Lower lobe of right lung (tissue), 2 donors: ENCODE results near the gene MINDY3. TPM values are rescaled to one million over a fixed set of nuclear protein-coding genes. Genes with fewer than 3 reads are reported as not detected.

ENCODE experiments used
- ATAC-seq, 2 donors: fragments of 200-7000 bp; cut with Tn5 transposase; one replicate each; pipeline ENCODE4 v1.9.1; 2020 to 2022; ENCODE audit warnings: mild to moderate bottlenecking in 2 of 2, moderate library complexity in 2 of 2
- DNase-seq: peaks from one replicate; pipeline ENCODE4 v3.0.0-alpha.2; 2020
- H3K27ac ChIP-seq: fragments of 200-600 bp; one replicate; pipeline ENCODE4 v1.8.0; 2022
- H3K27me3 ChIP-seq: fragments of 200-600 bp; one replicate; pipeline ENCODE4 v1.8.0; 2022; ENCODE audit warnings: low read depth
- H3K36me3 ChIP-seq: fragments of 200-600 bp; one replicate; pipeline ENCODE4 v1.8.0; 2022; ENCODE audit warnings: mild to moderate bottlenecking
- H3K4me1 ChIP-seq: fragments of 200-600 bp; one replicate; pipeline ENCODE4 v1.8.0; 2022
- H3K4me3 ChIP-seq: fragments of 200-600 bp; one replicate; pipeline ENCODE4 v1.8.0; 2022; ENCODE audit warnings: mild to moderate bottlenecking
- H3K9me3 ChIP-seq: fragments of 200-600 bp; one replicate; pipeline ENCODE4 v1.8.0; 2022
- CTCF ChIP-seq: fragments of 200-600 bp; IDR thresholded peaks from one replicate; pipeline ENCODE4 v1.8.0; 2022; ENCODE audit warnings: antibody characterized with exemption, mild to moderate bottlenecking
- intact Hi-C: fragments of 100-400 bp; cut with DNase I; formaldehyde crosslinking; loops from one replicate; pipeline ENCODE4 v1.11.0; 2022
- total RNA-seq: library from RNA; stranded (reverse); fragmentation: NEBNext Ultra II Directional; extraction: Animal tissue kit (Norgen Biotek cat#: 25700); gene quantifications from one replicate; pipeline ENCODE4 v1.2.1, GENCODE V29; 2021
- donor health status: DM: no; HTN: yes; CAD: no; lungs with severe emphysema.

The MINDY3 gene
- total RNA-seq, 1 donor from 2014 or later = 30.2 TPM

- ATAC-seq = no peak
- H3K9me3 ChIP-seq = peaks cover 7% of the 10 kb centered on the region
- no peak overlapping the region for H3K27ac ChIP-seq
- H3K36me3 ChIP-seq = peaks cover 32% of the 10 kb centered on the region
- H3K4me1 ChIP-seq = no peaks in the 10 kb centered on the region
- intact Hi-C loops = no loop called here
- TF ChIP-seq CTCF = no peak
- no peak for DNase-seq
- no peak overlapping the region for H3K4me3 ChIP-seq
- H3K27me3 ChIP-seq = no peaks in the 10 kb centered on the region
Measured at GRCh38 chr10:15797346-15797745, 63.0 kb downstream of the MINDY3 start.

- Histone ChIP-seq H3K9me3 (peaks cover 7% of the 10 kb centered on the region), H3K4me3 (no peak overlapping the region), H3K4me1 (no peaks in the 10 kb centered on the region), H3K27me3 (no peaks in the 10 kb centered on the region), H3K36me3 (peaks cover 32% of the 10 kb centered on the region), H3K27ac (no peak overlapping the region)
- no peak for ATAC-seq
- DNase-seq = no peak
- intact Hi-C loops = no loop called here
- TF ChIP-seq CTCF = no peak
Measured at GRCh38 chr10:15796762-15797161, 63.5 kb downstream of the MINDY3 start.

GRCh38 chr10:15796098-15796759, 64.1 kb downstream of the MINDY3 start:
- no peak for TF ChIP-seq CTCF
- intact Hi-C loops = no loop called here
- Histone ChIP-seq H3K4me1 (no peaks in the 10 kb centered on the region), H3K9me3 (peaks cover 7% of the 10 kb centered on the region), H3K27me3 (no peaks in the 10 kb centered on the region), H3K27ac (no peak overlapping the region), H3K36me3 (peaks cover 32% of the 10 kb centered on the region), H3K4me3 (no peak overlapping the region)
- DNase-seq (no peak), ATAC-seq (no peak)

- ATAC-seq (no peak), DNase-seq (no peak)
- Histone ChIP-seq H3K4me1 (peaks cover 4% of the 10 kb centered on the region), H3K27me3 (no peaks in the 10 kb centered on the region), H3K27ac (no peak overlapping the region), H3K4me3 (no peak overlapping the region), H3K9me3 (no peaks in the 10 kb centered on the region), H3K36me3 (peaks cover 28% of the 10 kb centered on the region)
- TF ChIP-seq CTCF = no peak
- intact Hi-C loops = no loop called here
Measured at GRCh38 chr10:15795036-15795792, 65.1 kb downstream of the MINDY3 start.

- H3K27ac ChIP-seq = no peak overlapping the region
- ATAC-seq = no peak
- H3K9me3 ChIP-seq = no peaks in the 10 kb centered on the region
- no peak for DNase-seq
- no peak for TF ChIP-seq CTCF
- H3K27me3 ChIP-seq = no peaks in the 10 kb centered on the region
- H3K4me3 ChIP-seq = no peak overlapping the region
- intact Hi-C loops = no loop called here
- peaks cover 25% of the 10 kb centered on the region for H3K36me3 ChIP-seq
- H3K4me1 ChIP-seq = peaks cover 7% of the 10 kb centered on the region
Measured at GRCh38 chr10:15794569-15794968, 65.7 kb downstream of the MINDY3 start.
